SK-N-SH (cell line): ENCODE measurements around the gene KIFAP3.

Experiments
- JUND ChIP-seq: IDR thresholded peaks from 2 replicates; pipeline ENCODE4 v1.4.0; 2012
- RCOR1 ChIP-seq: fragments of 150-350 bp; IDR thresholded peaks from 2 replicates; pipeline ENCODE4 v1.6.1; 2017; ENCODE audit warnings: antibody characterized with exemption, low read length

- TF ChIP-seq RCOR1 (no peak), JUND (no peak)
Observed at GRCh38 chr1:169964206-169964605, 110.3 kb downstream of the KIFAP3 start.
